H9 (cell line): ENCODE data around the gene CCDC68. TPM values are rescaled to one million over a fixed set of nuclear protein-coding genes. Genes with fewer than 3 reads are reported as not detected.

Experiments
- DNase-seq: peaks from one replicate; pipeline ENCODE4 v3.0.0-alpha.2; 2017
- H2AFZ ChIP-seq: one replicate; pipeline ENCODE4 v1.6.1; 2013; ENCODE audit warnings: mild to moderate bottlenecking, low read length, control low read depth, moderate library complexity
- H2AK5ac ChIP-seq: 2 replicates; pipeline ENCODE4 v1.6.1; 2013; ENCODE audit warnings: low read length, control low read depth, mixed read lengths; ENCODE audit not compliant: insufficient read length
- H2BK120ac ChIP-seq: one replicate; pipeline ENCODE4 v1.6.1; 2013; ENCODE audit warnings: low read depth, mild to moderate bottlenecking, low read length, control low read depth, inconsistent platforms; ENCODE audit not compliant: poor library complexity, severe bottlenecking
- H2BK12ac ChIP-seq: 2 replicates; pipeline ENCODE4 v1.6.1; 2013; ENCODE audit warnings: low read length, control low read depth, mixed read lengths, low read depth; ENCODE audit not compliant: insufficient read length
- H2BK15ac ChIP-seq: 2 replicates; pipeline ENCODE4 v1.6.1; 2013; ENCODE audit warnings: low read depth, low read length, control low read depth
- H2BK20ac ChIP-seq: one replicate; pipeline ENCODE4 v1.6.1; 2013; ENCODE audit warnings: low read depth, mild to moderate bottlenecking, low read length, control low read depth, inconsistent platforms; ENCODE audit not compliant: poor library complexity, severe bottlenecking
- H2BK5ac ChIP-seq: 2 replicates; pipeline ENCODE4 v1.6.1; 2013; ENCODE audit warnings: low read length, control low read depth, mixed read lengths; ENCODE audit not compliant: insufficient read length
- H3K14ac ChIP-seq: 2 replicates; pipeline ENCODE4 v1.6.1; 2013; ENCODE audit warnings: low read length, control low read depth; ENCODE audit not compliant: insufficient read depth
- H3K18ac ChIP-seq: 2 replicates; pipeline ENCODE4 v1.6.1; 2013; ENCODE audit warnings: low read depth, mild to moderate bottlenecking, mixed read lengths, low read length, control low read depth; ENCODE audit not compliant: insufficient read length
- H3K23ac ChIP-seq: 2 replicates; pipeline ENCODE4 v1.6.1; 2013; ENCODE audit warnings: low read length, control low read depth, mixed read lengths, low read depth; ENCODE audit not compliant: insufficient read length
- H3K23me2 ChIP-seq: 2 replicates; pipeline ENCODE4 v1.6.1; 2013; ENCODE audit warnings: low read depth, mild to moderate bottlenecking, mixed read lengths, low read length, control low read depth; ENCODE audit not compliant: insufficient read length, poor library complexity, severe bottlenecking
- H3K27ac ChIP-seq: 2 replicates; pipeline ENCODE4 v1.5.1; 2013; ENCODE audit warnings: low read length, control low read depth, mixed read lengths, low read depth; ENCODE audit not compliant: insufficient read length
- H3K27me3 ChIP-seq: 2 replicates; pipeline ENCODE4 v1.6.1; 2013; ENCODE audit warnings: low read length, control low read depth, inconsistent platforms; ENCODE audit not compliant: insufficient read depth
- H3K4ac ChIP-seq: 2 replicates; pipeline ENCODE4 v1.6.1; 2013; ENCODE audit warnings: low read depth, mild to moderate bottlenecking, control low read depth, inconsistent platforms, low read length, moderate library complexity
- H3K4me1 ChIP-seq: 2 replicates; pipeline ENCODE4 v1.6.1; 2013; ENCODE audit warnings: low read length, control low read depth, inconsistent platforms; ENCODE audit not compliant: insufficient read depth
- H3K4me2 ChIP-seq: 2 replicates; pipeline ENCODE4 v1.6.1; 2013; ENCODE audit warnings: low read length, control low read depth, mixed read lengths; ENCODE audit not compliant: insufficient read length, insufficient read depth
- H3K56ac ChIP-seq: 2 replicates; pipeline ENCODE4 v1.6.1; 2013; ENCODE audit warnings: low read depth, mild to moderate bottlenecking, mixed read lengths, low read length, control low read depth; ENCODE audit not compliant: insufficient read length
- H3K79me1 ChIP-seq: 2 replicates; pipeline ENCODE4 v1.6.1; 2013; ENCODE audit warnings: low read depth, mild to moderate bottlenecking, moderate library complexity, low read length, control low read depth, inconsistent platforms; ENCODE audit not compliant: insufficient read depth, poor library complexity, severe bottlenecking
- H3K79me2 ChIP-seq: 2 replicates; pipeline ENCODE4 v1.6.1; 2013; ENCODE audit warnings: low read length, control low read depth, inconsistent platforms; ENCODE audit not compliant: insufficient read depth
- H3K9ac ChIP-seq: 2 replicates; pipeline ENCODE4 v1.6.1; 2013; ENCODE audit warnings: low read length, control low read depth, mixed read lengths; ENCODE audit not compliant: insufficient read length; ENCODE audit errors: extremely low read depth
- H3K9me3 ChIP-seq: one replicate; pipeline ENCODE4 v1.6.1; 2013; ENCODE audit warnings: low read depth, low read length, inconsistent platforms; ENCODE audit not compliant: control insufficient read depth
- H3T11ph ChIP-seq: one replicate; pipeline ENCODE4 v1.6.1; 2013; ENCODE audit warnings: mild to moderate bottlenecking, low read length, control low read depth, inconsistent platforms
- H4K20me1 ChIP-seq: one replicate; pipeline ENCODE4 v1.6.1; 2013; ENCODE audit not compliant: control insufficient read depth, insufficient read length, insufficient read depth
- H4K5ac ChIP-seq: 2 replicates; pipeline ENCODE4 v1.6.1; 2013; ENCODE audit warnings: low read depth, mild to moderate bottlenecking, mixed read lengths, low read length, control low read depth; ENCODE audit not compliant: insufficient read length
- H4K8ac ChIP-seq: replicated peaks from 2 replicates; pipeline ENCODE4 v1.6.1; 2013; ENCODE audit warnings: low read length, control low read depth, mixed read lengths, low read depth; ENCODE audit not compliant: insufficient read length
- H4K91ac ChIP-seq: 2 replicates; pipeline ENCODE4 v1.6.1; 2013; ENCODE audit warnings: low read depth, mild to moderate bottlenecking, moderate library complexity, mixed read lengths, low read length, control low read depth; ENCODE audit not compliant: insufficient read length
- H3K27ac Mint-ChIP-seq, 3 experiments: 2 replicates in 2 of 3; 3 replicates in 1 of 3; pipeline ENCODE4 v1.8.0; 2020 to 2021; ENCODE audit warnings: mixed read lengths in 3 of 3, mild to moderate bottlenecking in 1 of 3, moderate library complexity in 1 of 3
- H3K27me3 Mint-ChIP-seq: 2 replicates; pipeline ENCODE4 v1.8.0; 2021; ENCODE audit warnings: low read depth, mild to moderate bottlenecking, moderate library complexity, mixed read lengths
- H3K36me3 Mint-ChIP-seq, 3 experiments: 2 replicates in 2 of 3; 3 replicates in 1 of 3; pipeline ENCODE4 v1.8.0; 2020 to 2021; ENCODE audit warnings: low read depth in 3 of 3, mixed read lengths in 3 of 3; ENCODE audit not compliant: insufficient read depth in 1 of 3
- H3K4me1 Mint-ChIP-seq, 2 experiments: 2 replicates each; pipeline ENCODE4 v1.8.0; 2020; ENCODE audit warnings: mixed read lengths in 2 of 2
- H3K4me3 Mint-ChIP-seq, 2 experiments: 2 replicates in 1 of 2; 3 replicates in 1 of 2; pipeline ENCODE4 v1.8.0; 2020 to 2021; ENCODE audit warnings: mild to moderate bottlenecking in 2 of 2, mixed read lengths in 2 of 2, moderate library complexity in 1 of 2
- H3K9me3 Mint-ChIP-seq, 2 experiments: 2 replicates in 1 of 2; 3 replicates in 1 of 2; pipeline ENCODE4 v1.8.0; 2020; ENCODE audit warnings: mild to moderate bottlenecking in 2 of 2, mixed read lengths in 2 of 2, moderate library complexity in 1 of 2
- WGBS: extraction: QIAGEN DNeasy Blood & Tissue Kit; methylation state at CpG from one replicate; pipeline ENCODE4 v1.1.7; 2013; ENCODE audit warnings: missing lambda C conversion rate, low lambda C conversion rate, mixed read lengths; ENCODE audit not compliant: insufficient read length; ENCODE audit errors: extremely low coverage; 5-methylcytosine and 5-hydroxymethylcytosine counted together
- total RNA-seq: library from RNA; stranded (reverse); gene quantifications from 2 replicates; pipeline ENCODE4 v1.2.1, GENCODE V29; 2021
- TF ChIP-seq, protein P1 (sequence below): fragments of 200-600 bp; sonication (generic); conservative IDR thresholded peaks from 3 replicates; pipeline ENCODE4 v1.8.0; 2021; ENCODE audit warnings: antibody characterized with exemption, mild to moderate bottlenecking

The CCDC68 gene
- total RNA-seq, 1 experiment from 2014 or later, result not detected

DNA sequence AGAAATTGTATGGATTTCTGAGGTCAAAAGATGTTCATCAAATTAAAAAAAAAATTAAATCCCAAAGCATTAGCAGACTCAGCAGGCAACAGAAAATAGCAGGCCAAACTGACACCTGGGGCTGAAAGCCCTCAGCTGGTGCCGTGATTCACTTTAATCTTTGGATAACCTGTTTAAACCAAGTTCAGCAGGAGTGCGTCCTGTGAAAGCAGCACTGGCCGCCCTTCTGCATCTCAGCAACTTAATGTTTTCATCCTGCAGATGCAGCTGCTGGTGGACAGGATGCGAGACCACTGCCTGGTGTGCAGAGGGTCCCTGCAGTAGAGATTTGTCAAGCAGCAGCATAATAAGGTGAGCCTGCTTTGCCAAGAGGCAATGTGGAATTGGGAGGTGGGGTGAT is 41.2 kb downstream of the CCDC68 start:
- H3K4me1 ChIP-seq, result no peaks in the 10 kb centered on the region
- Mint-ChIP-seq H3K4me3 (no peak overlapping the region), H3K4me1 (peaks cover 4 to 12% of the 10 kb centered on the region in 2 experiments; a peak in 3 of 4 replicates), H3K9me3 (no peaks in the 10 kb centered on the region), H3K27ac (no peak overlapping the region), H3K36me3 (no peaks in the 10 kb centered on the region), H3K27me3 (no peaks in the 10 kb centered on the region)
- H3T11ph ChIP-seq, result no peak overlapping the region
- no peak overlapping the region for H3K27ac ChIP-seq
- no peak overlapping the region for H3K4ac ChIP-seq
- H3K18ac ChIP-seq, result no peak overlapping the region
- no peaks in the 10 kb centered on the region for H4K20me1 ChIP-seq
- H4K5ac ChIP-seq, result no peak overlapping the region
- no peak overlapping the region for H3K4me2 ChIP-seq
- no peak overlapping the region for H2AK5ac ChIP-seq
- DNase-seq, result no peak
- no peak overlapping the region for H2BK12ac ChIP-seq
- no peak overlapping the region for H2BK120ac ChIP-seq
- no peak overlapping the region for H3K14ac ChIP-seq
- no peak overlapping the region for H3K56ac ChIP-seq
- no peak overlapping the region for H2AFZ ChIP-seq
- H4K91ac ChIP-seq, result no peak overlapping the region
- no peaks in the 10 kb centered on the region for H3K79me2 ChIP-seq
- no peak overlapping the region for H2BK20ac ChIP-seq
- TF ChIP-seq, protein P1, sequence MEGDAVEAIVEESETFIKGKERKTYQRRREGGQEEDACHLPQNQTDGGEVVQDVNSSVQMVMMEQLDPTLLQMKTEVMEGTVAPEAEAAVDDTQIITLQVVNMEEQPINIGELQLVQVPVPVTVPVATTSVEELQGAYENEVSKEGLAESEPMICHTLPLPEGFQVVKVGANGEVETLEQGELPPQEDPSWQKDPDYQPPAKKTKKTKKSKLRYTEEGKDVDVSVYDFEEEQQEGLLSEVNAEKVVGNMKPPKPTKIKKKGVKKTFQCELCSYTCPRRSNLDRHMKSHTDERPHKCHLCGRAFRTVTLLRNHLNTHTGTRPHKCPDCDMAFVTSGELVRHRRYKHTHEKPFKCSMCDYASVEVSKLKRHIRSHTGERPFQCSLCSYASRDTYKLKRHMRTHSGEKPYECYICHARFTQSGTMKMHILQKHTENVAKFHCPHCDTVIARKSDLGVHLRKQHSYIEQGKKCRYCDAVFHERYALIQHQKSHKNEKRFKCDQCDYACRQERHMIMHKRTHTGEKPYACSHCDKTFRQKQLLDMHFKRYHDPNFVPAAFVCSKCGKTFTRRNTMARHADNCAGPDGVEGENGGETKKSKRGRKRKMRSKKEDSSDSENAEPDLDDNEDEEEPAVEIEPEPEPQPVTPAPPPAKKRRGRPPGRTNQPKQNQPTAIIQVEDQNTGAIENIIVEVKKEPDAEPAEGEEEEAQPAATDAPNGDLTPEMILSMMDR, result no peak
- no peaks in the 10 kb centered on the region for H3K27me3 ChIP-seq
- no peak overlapping the region for H3K9ac ChIP-seq
- H3K9me3 ChIP-seq, result no peaks in the 10 kb centered on the region
- no peak overlapping the region for H3K23ac ChIP-seq
- WGBS, result no CpG with 5 or more reads among the region's 4 CpGs
- no peaks in the 10 kb centered on the region for H3K23me2 ChIP-seq
- H2BK15ac ChIP-seq, result no peak overlapping the region
- H3K79me1 ChIP-seq, result no peaks in the 10 kb centered on the region
- no peak overlapping the region for H4K8ac ChIP-seq
- H2BK5ac ChIP-seq, result no peak overlapping the region
